MM.1S (cell line): ENCODE results near the gene PRKCZ.

ENCODE experiments used
- EZH2 ChIP-seq: fragments of 300-600 bp; sonication (generic); optimal IDR thresholded peaks from 2 replicates; pipeline ENCODE3; 2017; ENCODE audit warnings: low read depth, mild to moderate bottlenecking, antibody characterized with exemption, low read length, mixed read lengths
- TF ChIP-seq, protein P1 (sequence below): fragments of 300-600 bp; sonication (generic); IDR thresholded peaks from 2 replicates; pipeline ENCODE4 v1.5.1; 2016; ENCODE audit warnings: antibody characterized with exemption, low read length, mixed read lengths

DNA sequence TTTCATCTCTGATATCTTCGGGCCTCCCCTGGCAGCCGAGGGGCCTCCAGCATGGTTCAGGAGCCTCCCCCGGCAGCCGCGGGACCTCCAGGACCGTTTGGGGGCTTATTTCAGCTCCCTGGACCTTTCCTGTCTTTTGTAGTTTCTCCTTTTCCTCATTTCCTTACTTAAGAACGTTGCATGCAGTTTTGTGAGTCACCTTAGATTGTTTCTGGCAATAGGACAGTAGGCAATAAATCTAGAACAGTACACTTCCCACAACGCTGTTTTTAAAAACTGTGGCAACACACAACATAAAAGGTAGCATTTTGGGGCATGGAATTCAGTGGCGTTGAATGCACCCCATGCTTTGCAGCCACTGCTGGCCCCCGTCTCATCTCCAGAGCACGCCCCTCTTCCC, 120.0 kb downstream of the PRKCZ start:
- TF ChIP-seq, protein P1, sequence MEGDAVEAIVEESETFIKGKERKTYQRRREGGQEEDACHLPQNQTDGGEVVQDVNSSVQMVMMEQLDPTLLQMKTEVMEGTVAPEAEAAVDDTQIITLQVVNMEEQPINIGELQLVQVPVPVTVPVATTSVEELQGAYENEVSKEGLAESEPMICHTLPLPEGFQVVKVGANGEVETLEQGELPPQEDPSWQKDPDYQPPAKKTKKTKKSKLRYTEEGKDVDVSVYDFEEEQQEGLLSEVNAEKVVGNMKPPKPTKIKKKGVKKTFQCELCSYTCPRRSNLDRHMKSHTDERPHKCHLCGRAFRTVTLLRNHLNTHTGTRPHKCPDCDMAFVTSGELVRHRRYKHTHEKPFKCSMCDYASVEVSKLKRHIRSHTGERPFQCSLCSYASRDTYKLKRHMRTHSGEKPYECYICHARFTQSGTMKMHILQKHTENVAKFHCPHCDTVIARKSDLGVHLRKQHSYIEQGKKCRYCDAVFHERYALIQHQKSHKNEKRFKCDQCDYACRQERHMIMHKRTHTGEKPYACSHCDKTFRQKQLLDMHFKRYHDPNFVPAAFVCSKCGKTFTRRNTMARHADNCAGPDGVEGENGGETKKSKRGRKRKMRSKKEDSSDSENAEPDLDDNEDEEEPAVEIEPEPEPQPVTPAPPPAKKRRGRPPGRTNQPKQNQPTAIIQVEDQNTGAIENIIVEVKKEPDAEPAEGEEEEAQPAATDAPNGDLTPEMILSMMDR, result no peak
- TF ChIP-seq EZH2, result no peak
